ENCODE data around the gene OR52D1. TPM values are rescaled to one million over a fixed set of nuclear protein-coding genes. Genes with fewer than 3 reads are reported as not detected.

Gene OR52D1
- total and polyA plus RNA-seq, 2 of the 4 experiments (the other 2 are of a cell fraction) = not detected

- dilution Hi-C loops (cut with HindIII; ENCODE audit: low sequenced_read_pairs, unreplicated experiment) = no loop called here
- no peaks in the 10 kb centered on the region for H3K27me3 ChIP-seq (ENCODE audit: control insufficient read depth, insufficient read depth, low read length)
- H2BK15ac ChIP-seq (ENCODE audit: low read depth, low read length) = no peak overlapping the region
- no peak overlapping the region for H2AK5ac ChIP-seq (ENCODE audit: low read depth, low read length)
- no peak overlapping the region for H3K18ac ChIP-seq (ENCODE audit: low read depth, low read length)
- H3K4me2 ChIP-seq (ENCODE audit: low read depth, low read length) = no peak overlapping the region
- H3K4ac ChIP-seq (ENCODE audit: low read depth, low read length) = no peak overlapping the region
- H3K56ac ChIP-seq (ENCODE audit: extremely low read depth, insufficient read depth, low read length) = no peak overlapping the region
- no peak overlapping the region for H3K14ac ChIP-seq (replicated peaks; ENCODE audit: low read depth, low read length)
- no peaks in the 10 kb centered on the region for H4K20me1 ChIP-seq (ENCODE audit: insufficient read depth, low read length)
- no peak overlapping the region for H4K8ac ChIP-seq (ENCODE audit: low read depth in 2 of 2, low read length in 2 of 2)
- H3K9ac ChIP-seq (ENCODE audit: low read depth, low read length) = no peak overlapping the region
- H3K23ac ChIP-seq (ENCODE audit: low read depth, low read length) = no peak overlapping the region
- ChIA-PET POLR2A (ENCODE audit: unreplicated experiment) (no interaction called here), CTCF (no interaction called here)
- no peak overlapping the region for H2BK5ac ChIP-seq (ENCODE audit: low read depth, low read length, poor library complexity, severe bottlenecking)
- no peak overlapping the region for H4K5ac ChIP-seq (ENCODE audit: low read depth, low read length)
- no peak overlapping the region for H3K27ac ChIP-seq (ENCODE audit: insufficient read depth, low read length)
- H3K36me3 ChIP-seq (ENCODE audit: control insufficient read depth, insufficient read depth, low read length) = no peaks in the 10 kb centered on the region
- 93% methylated on average over 4 of the region's 6 CpGs; no CpG with 5 or more reads in 1 of the 2 experiments for WGBS, 2 experiments (ENCODE audit: extremely low coverage in 2 of 2, insufficient read length in 1 of 2)
- H2BK120ac ChIP-seq (ENCODE audit: low read depth, low read length) = no peak overlapping the region
- H2BK20ac ChIP-seq (ENCODE audit: low read depth, low read length) = no peak overlapping the region
- no peak overlapping the region for H2AFZ ChIP-seq (replicated peaks; ENCODE audit: low read length, poor library complexity)
- H3K4me3 ChIP-seq (ENCODE audit: insufficient read depth, low read depth, low read length) = no peak overlapping the region
- BruUV-seq (replicated peaks) = no TSS peak
- DNase-seq (no peak), ATAC-seq (ENCODE audit: low read depth) (no peak)
- H3K4me1 ChIP-seq (ENCODE audit: control insufficient read depth, insufficient read depth, low read length) = no peaks in the 10 kb centered on the region
- in situ Hi-C loops (cut with MboI; ENCODE audit: low sequenced_read_pairs) = no loop called here
- TF ChIP-seq RCOR1 (IDR thresholded peaks at IDR 0.05; ENCODE audit: insufficient replicate concordance, low read length) (no peak), RAD21 (IDR thresholded peaks at IDR 0.05; ENCODE audit: low read length) (no peak), POLR2A (IDR thresholded peaks at IDR 0.05; ENCODE audit: low read depth, low read length) (no peak), BHLHE40 (IDR thresholded peaks at IDR 0.05; ENCODE audit: low read depth, low read length) (no peak), MAZ (IDR thresholded peaks at IDR 0.05; ENCODE audit: borderline replicate concordance, low read depth, low read length) (no peak), USF2 (IDR thresholded peaks at IDR 0.05; ENCODE audit: low read depth, low read length) (no peak), CHD1 (IDR thresholded peaks at IDR 0.05; ENCODE audit: low read depth, low read length) (no peak), CEBPB (IDR thresholded peaks at IDR 0.05; ENCODE audit: low read depth, low read length) (no peak), NFE2L2 (IDR thresholded peaks at IDR 0.05; ENCODE audit: low read depth, low read length) (no peak), FOS (IDR thresholded peaks at IDR 0.05; ENCODE audit: low read depth, low read length) (no peak), MAFK (IDR thresholded peaks at IDR 0.05; ENCODE audit: low read depth, low read length) (no peak), MXI1 (IDR thresholded peaks at IDR 0.05; ENCODE audit: borderline replicate concordance, low read depth, low read length) (no peak), CTCF (conservative IDR thresholded peaks at IDR 0.05; ENCODE audit: low read depth, low read length) (no peak), SMC3 (IDR thresholded peaks at IDR 0.05; ENCODE audit: low read depth, low read length) (no peak), RFX5 (IDR thresholded peaks at IDR 0.05; ENCODE audit: low read depth, low read length) (no peak)
- TF ChIP-seq, protein P1, sequence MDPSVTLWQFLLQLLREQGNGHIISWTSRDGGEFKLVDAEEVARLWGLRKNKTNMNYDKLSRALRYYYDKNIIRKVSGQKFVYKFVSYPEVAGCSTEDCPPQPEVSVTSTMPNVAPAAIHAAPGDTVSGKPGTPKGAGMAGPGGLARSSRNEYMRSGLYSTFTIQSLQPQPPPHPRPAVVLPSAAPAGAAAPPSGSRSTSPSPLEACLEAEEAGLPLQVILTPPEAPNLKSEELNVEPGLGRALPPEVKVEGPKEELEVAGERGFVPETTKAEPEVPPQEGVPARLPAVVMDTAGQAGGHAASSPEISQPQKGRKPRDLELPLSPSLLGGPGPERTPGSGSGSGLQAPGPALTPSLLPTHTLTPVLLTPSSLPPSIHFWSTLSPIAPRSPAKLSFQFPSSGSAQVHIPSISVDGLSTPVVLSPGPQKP (IDR thresholded peaks at IDR 0.05; ENCODE audit: borderline replicate concordance, low read depth, low read length) = no peak
- H3K9me1 ChIP-seq (ENCODE audit: insufficient read depth, low read length) = no peaks in the 10 kb centered on the region
- no peaks in the 10 kb centered on the region for H3K79me1 ChIP-seq (ENCODE audit: low read depth in 1 of 2, low read length in 2 of 2)
- no peak overlapping the region for H2AK9ac ChIP-seq (replicated peaks; ENCODE audit: low read depth, low read length, poor library complexity)
- H3K9me3 ChIP-seq (ENCODE audit: control insufficient read depth, insufficient read depth, low read length) = no peaks in the 10 kb centered on the region
- H4K91ac ChIP-seq (ENCODE audit: insufficient read depth, low read depth, low read length) = no peak overlapping the region
- intact Hi-C loops (cut with micrococcal nuclease) = no loop called here
Measured at GRCh38 chr11:5500393-5500801, 11.9 kb downstream of the OR52D1 start.

All from IMR-90 (cell line).